Left ventricle myocardium inferior (tissue), 1 donor: Measurements from ENCODE around the gene PCLO. TPM values are rescaled to one million over a fixed set of nuclear protein-coding genes. Genes with fewer than 3 reads are reported as not detected.

ENCODE experiments used
- DNase-seq: peaks from one replicate; pipeline ENCODE4 v3.0.0-alpha.2; 2020
- H3K27ac ChIP-seq: fragments of 200-600 bp; replicated peaks from 2 replicates; pipeline ENCODE4 v1.8.0; 2021
- H3K27me3 ChIP-seq: fragments of 200-600 bp; 2 replicates; pipeline ENCODE4 v1.8.0; 2021; ENCODE audit warnings: low read depth
- H3K36me3 ChIP-seq: fragments of 200-600 bp; 2 replicates; pipeline ENCODE4 v1.8.0; 2021
- H3K4me1 ChIP-seq: fragments of 200-600 bp; 2 replicates; pipeline ENCODE4 v1.8.0; 2021
- H3K4me3 ChIP-seq: fragments of 200-600 bp; 2 replicates; pipeline ENCODE4 v1.8.0; 2021; ENCODE audit warnings: mild to moderate bottlenecking, moderate library complexity
- H3K9me3 ChIP-seq: fragments of 200-600 bp; replicated peaks from 2 replicates; pipeline ENCODE4 v1.8.0; 2021
- CTCF ChIP-seq: fragments of 200-600 bp; IDR thresholded peaks from 2 replicates; pipeline ENCODE4 v1.8.0; 2021; ENCODE audit warnings: antibody characterized with exemption, mild to moderate bottlenecking, borderline replicate concordance
- intact Hi-C: fragments of 100-400 bp; cut with micrococcal nuclease; formaldehyde crosslinking; loops from one replicate; pipeline ENCODE4 v1.11.0; 2022
- total RNA-seq: library from RNA; stranded (reverse); fragmentation: NEBNext Ultra II Directional; extraction: Animal tissue kit (Norgen Biotek cat#: 25700); gene quantifications from one replicate; pipeline ENCODE4 v1.2.1, GENCODE V29; 2021
- donor health status: DM: no; HTN: yes; CAD: no; lungs with severe emphysema.

The PCLO gene
- total RNA-seq, 1 donor from 2014 or later = 4.2 TPM

- Histone ChIP-seq H3K4me1 (no peaks in the 10 kb centered on the region), H3K36me3 (no peaks in the 10 kb centered on the region), H3K9me3 (no peaks in the 10 kb centered on the region), H3K4me3 (no peak overlapping the region), H3K27me3 (no peaks in the 10 kb centered on the region), H3K27ac (no peak overlapping the region)
- TF ChIP-seq CTCF = no peak
- DNase-seq = no peak
- intact Hi-C loops = no loop called here
Measured at GRCh38 chr7:83142365-83142764, 20.3 kb downstream of the PCLO start.

GRCh38 chr7:83141927-83142326 is 20.8 kb downstream of the PCLO start:
- Histone ChIP-seq H3K27me3 (no peaks in the 10 kb centered on the region), H3K9me3 (no peaks in the 10 kb centered on the region), H3K4me3 (no peak overlapping the region), H3K36me3 (no peaks in the 10 kb centered on the region), H3K4me1 (no peaks in the 10 kb centered on the region), H3K27ac (no peak overlapping the region)
- no peak for TF ChIP-seq CTCF
- no peak for DNase-seq
- intact Hi-C loops = no loop called here

GRCh38 chr7:83130623-83131545 is 31.8 kb downstream of the PCLO start:
- Histone ChIP-seq H3K9me3 (no peaks in the 10 kb centered on the region), H3K27ac (no peak overlapping the region), H3K4me1 (no peaks in the 10 kb centered on the region), H3K27me3 (no peaks in the 10 kb centered on the region), H3K36me3 (no peaks in the 10 kb centered on the region), H3K4me3 (no peak overlapping the region)
- no peak for DNase-seq
- TF ChIP-seq CTCF = no peak
- intact Hi-C loops = no loop called here

- Histone ChIP-seq H3K36me3 (no peaks in the 10 kb centered on the region), H3K4me1 (no peaks in the 10 kb centered on the region), H3K4me3 (no peak overlapping the region), H3K27ac (no peak overlapping the region), H3K9me3 (no peaks in the 10 kb centered on the region), H3K27me3 (no peaks in the 10 kb centered on the region)
- TF ChIP-seq CTCF = no peak
- DNase-seq = no peak
- intact Hi-C loops = no loop called here
Measured at GRCh38 chr7:83130191-83130590, 32.5 kb downstream of the PCLO start.

GRCh38 chr7:83119494-83119893 is 43.2 kb downstream of the PCLO start:
- H3K4me3 ChIP-seq = no peak overlapping the region
- peaks cover 30% of the 10 kb centered on the region for H3K9me3 ChIP-seq
- intact Hi-C loops = no loop called here
- DNase-seq = no peak
- no peaks in the 10 kb centered on the region for H3K27me3 ChIP-seq
- peaks cover 4% of the 10 kb centered on the region for H3K4me1 ChIP-seq
- H3K27ac ChIP-seq = no peak overlapping the region
- TF ChIP-seq CTCF = no peak
- H3K36me3 ChIP-seq = no peaks in the 10 kb centered on the region
